NCI-H345 treated with DMSO at 0.1 percent for 48 hours (cell line): ENCODE results near the gene NTM.
"Not testable (repeated sequence)": the region's sequence is repeated elsewhere in the genome, so short reads cannot be mapped to it uniquely, and the experiment has no call there.

Source experiments
- DNase-seq: peaks from one replicate; lab custom pipeline; 2025; ENCODE audit not compliant: unreplicated experiment; lab: John Stamatoyannopoulos, UW

The NTM gene

GRCh38 chr11:132312701-132313111 is 942.3 kb downstream of the NTM start:
- no peak for DNase-seq

DNA sequence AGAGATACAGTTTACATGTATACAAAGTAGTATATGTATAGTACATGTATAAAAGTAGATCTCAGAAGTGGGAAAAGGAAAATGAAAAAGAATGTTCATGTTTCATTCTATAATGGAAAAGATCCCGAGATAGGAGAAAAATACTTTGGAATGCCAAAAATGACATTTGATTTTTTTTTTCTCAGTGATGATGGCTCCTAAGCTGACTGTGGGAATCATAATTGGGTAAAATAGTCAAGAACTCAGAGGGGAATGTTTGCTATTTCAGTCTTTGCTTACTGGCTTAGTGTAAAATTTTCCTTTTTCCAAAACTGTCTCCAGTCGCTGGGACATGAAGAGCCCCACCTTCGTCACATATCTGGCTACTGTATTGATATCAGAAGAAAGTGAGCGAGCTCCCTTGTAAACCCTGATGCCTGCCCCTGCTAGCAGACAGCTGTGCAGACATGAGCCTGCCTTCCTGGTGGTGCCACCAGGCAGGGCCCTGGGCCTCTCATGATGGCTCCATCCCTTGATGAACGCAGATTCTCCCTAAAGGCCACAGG is 944.6 kb downstream of the NTM start:
- DNase-seq = no peak

- no peak for DNase-seq
Measured at GRCh38 chr11:132315696-132316095, 945.3 kb downstream of the NTM start.

GRCh38 chr11:132318421-132319157 is 948.2 kb downstream of the NTM start:
- DNase-seq = no peak

- DNase-seq = not testable (repeated sequence)
Measured at GRCh38 chr11:132319419-132319818, 949.0 kb downstream of the NTM start.

DNA sequence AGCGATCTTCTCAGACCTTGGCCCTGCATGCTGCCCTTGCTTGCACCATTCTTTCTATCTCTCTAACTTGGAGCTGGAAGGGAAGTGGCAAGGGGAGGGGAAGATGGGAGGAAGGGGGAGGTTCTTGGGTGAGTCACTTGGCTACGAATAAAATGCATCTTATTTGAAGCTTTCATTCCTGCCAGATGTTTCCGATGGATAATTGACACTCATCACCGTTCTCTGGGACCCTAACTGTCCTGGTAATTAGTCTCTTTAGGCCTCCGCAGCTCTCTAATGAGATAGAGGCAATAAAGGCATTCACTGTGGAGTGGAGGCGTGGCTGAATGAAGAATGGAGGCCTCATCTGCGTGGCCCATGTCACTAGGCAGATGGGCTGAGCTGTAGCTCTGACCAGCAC is 960.1 kb downstream of the NTM start:
- DNase-seq = no peak

GRCh38 chr11:132332521-132332920 is 962.1 kb downstream of the NTM start:
- DNase-seq = peak; percentile 98

DNA sequence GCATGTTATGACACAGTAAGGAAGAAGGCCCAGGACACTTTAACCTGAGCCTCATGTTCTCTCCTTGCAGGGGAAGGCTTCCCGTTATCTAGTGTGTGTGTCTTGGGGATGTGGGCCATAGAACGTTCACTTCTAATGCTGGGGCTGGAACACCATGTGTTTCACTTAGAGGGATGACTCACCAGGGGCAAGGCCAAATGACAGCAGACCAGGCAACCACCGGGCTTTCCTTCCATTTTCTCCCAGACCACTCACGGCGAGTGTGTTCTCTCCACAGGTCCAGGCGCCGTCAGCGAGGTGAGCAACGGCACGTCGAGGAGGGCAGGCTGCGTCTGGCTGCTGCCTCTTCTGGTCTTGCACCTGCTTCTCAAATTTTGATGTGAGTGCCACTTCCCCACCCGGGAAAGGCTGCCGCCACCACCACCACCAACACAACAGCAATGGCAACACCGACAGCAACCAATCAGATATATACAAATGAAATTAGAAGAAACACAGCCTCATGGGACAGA is 964.4 kb downstream of the NTM start:
- DNase-seq = no peak

GRCh38 chr11:132335311-132335710 is 964.9 kb downstream of the NTM start:
- DNase-seq = no peak

DNA sequence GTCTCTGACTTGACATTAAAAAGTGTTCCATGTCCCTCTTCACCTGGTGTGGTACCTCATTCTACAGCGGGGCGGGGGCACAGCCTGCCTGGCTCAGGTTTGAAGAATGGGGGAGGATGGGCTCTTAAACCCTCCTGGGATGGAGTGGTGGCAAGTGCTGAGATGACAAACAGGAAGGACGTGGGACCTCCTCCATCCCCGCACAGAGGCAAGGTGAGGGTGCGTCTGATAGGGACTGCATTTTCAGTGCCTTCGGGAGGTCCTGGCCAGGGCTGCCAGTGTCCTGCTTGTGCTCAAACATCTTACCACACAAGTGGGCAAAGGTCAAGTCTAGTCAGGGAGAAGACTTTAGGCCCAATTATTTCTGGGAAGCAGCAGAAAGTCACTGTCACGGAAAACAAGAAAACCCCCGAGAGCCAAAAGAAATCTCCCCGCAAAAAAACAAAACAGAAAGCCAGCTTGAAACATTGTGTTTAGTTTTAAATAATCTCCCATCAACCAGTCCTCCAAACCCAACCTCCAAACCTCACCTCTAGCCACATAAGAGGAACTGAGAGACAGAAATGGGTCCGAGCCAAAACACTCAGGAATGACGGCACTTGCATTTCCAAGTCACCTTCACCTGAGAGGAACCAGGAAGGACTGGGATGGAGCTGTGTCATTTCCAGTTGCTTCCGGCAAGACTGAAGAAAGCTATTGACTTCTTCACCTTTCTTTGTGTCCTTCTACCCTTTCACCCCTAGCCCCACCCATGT is 966.5 kb downstream of the NTM start:
- DNase-seq = peak; percentile 80

- no peak for DNase-seq
Measured at GRCh38 chr11:132337819-132338416, 967.5 kb downstream of the NTM start.

GRCh38 chr11:132342408-132342807 is 972.0 kb downstream of the NTM start:
- no peak for DNase-seq

DNA sequence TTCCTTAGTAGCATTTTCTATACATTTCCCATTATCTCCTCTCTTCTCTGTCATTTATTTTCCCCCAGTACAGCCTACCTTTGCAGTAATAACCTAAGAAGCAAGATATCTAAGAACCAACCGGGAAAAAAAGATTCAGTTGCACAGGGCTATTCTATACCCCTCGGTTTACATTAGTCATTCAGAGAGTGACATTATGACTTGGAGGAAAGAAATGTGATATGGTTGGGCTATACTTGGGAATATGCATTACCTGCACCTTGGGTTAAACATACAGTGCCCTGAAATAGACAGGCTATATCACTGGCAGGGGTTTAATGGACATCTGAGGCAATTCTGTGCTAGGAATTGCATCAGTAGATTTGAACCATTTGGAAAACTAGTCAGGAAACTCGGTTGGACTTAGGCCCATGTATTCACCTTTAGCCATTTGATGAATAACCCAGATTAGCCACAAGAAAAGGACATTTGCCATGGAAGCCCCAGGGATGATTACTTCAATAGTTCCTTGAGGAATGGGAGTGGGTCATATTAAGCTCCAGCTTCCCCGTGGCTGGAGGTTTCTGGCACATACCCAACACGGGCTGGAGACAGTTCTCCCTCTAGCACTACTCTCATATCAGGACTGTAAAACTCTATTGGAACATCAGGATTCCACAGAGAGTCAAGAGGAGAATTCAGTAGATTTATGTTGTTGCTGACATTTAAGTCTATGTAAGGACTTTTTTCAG is 973.2 kb downstream of the NTM start:
- DNase-seq = no peak

GRCh38 chr11:132346558-132347148 is 976.2 kb downstream of the NTM start:
- DNase-seq = no peak

DNA sequence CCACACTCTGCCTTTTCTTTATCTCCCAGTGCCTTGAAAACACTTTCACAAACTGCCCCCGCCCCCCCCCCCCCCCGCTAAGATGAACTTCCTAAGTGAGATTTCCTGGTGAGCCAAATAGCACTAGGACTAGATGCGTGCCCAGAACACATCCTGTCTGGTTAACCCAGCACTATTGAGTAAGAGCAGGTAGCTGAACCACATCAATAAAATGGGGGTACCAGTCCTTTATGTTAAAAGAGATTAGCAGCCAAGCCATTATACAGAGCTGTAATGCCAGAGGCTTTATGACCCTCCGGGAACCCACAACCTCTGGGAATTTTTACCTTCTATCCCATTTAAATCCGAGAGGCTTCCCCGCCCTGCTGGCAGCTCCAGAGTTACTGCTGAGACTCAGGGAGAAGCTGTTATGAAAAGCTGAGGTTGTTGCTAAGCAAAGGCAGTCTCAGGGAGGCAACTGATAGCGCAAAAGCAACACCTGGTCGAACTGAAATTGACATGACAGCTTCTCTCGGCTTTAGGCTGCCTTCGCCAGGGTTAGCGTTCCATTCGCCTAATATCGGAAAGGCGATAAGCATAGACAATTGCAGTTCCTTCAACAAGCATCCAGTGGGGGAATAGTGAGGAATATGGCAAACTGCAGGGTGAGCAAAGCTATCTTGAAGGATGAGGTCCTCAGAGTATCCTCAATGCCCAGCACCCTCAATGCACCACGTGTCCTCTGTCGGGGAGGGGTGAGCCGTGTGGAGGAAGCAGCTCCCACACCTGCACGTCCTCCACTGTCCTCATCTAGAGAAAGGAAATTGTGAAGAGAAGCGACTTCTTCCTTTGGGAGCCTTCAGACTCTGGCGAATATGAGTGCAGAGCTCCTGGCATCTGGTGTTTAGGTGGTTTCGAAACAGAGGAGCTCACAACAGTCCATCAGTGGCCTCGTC is 977.0 kb downstream of the NTM start:
- no peak for DNase-seq

- no peak for DNase-seq
Measured at GRCh38 chr11:132349811-132350733, 979.7 kb downstream of the NTM start.

DNA sequence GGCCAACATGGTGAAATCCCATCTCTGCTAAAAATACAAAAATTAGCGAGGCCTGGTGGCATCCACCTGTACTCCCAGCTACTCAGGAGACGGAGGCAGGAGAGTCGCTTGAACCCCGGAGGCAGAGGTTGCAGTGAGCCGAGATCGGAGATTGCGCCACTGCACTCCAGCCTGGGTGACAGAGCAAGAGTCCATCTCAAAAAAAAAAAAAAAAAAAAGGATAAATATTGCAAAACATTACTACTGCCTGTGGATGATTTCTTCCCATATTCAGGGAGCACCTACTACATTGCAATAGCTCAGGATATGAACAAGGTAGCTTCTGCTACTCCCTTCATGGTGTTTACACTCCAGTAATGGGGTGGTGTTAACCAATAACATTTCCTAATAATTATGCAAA is 980.6 kb downstream of the NTM start:
- DNase-seq = no peak

DNA sequence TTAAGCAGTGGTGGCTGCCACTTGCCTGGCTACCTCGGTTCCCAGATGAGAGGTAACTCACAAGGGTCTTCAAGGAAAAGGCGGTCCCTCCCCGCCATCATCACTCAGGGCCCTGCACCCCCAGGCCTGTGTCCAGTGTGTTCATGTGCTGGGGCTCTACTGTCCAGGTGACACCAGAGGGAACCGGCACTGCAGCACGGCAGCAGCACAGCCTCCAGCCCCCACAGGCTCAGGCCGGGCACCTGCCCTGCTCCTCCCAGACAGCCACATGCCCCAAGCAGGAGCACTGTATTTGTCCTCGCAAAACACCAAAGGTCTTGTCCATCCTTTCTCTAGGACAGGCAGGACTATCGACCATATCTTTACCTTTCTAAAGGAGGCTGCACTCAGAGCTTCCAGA is 982.1 kb downstream of the NTM start:
- DNase-seq = no peak
